Epithelial cell of esophagus (primary cell): Measurements from ENCODE around the gene LMOD3.

Source experiments
- DNase-seq: peaks from one replicate; pipeline ENCODE4 v3.0.0; 2010; ENCODE audit warnings: low read depth
- H3K4me3 ChIP-seq: 2 replicates; pipeline ENCODE4 v1.5.1; 2011; ENCODE audit warnings: mild to moderate bottlenecking, low read length, control low read depth
- CTCF ChIP-seq: IDR thresholded peaks from 2 replicates; pipeline ENCODE4 v1.5.1; 2011; ENCODE audit warnings: low read depth, mild to moderate bottlenecking, low read length, control low read depth, inconsistent platforms; ENCODE audit not compliant: insufficient read depth; ENCODE audit errors: missing control alignments

LMOD3 gene

DNA sequence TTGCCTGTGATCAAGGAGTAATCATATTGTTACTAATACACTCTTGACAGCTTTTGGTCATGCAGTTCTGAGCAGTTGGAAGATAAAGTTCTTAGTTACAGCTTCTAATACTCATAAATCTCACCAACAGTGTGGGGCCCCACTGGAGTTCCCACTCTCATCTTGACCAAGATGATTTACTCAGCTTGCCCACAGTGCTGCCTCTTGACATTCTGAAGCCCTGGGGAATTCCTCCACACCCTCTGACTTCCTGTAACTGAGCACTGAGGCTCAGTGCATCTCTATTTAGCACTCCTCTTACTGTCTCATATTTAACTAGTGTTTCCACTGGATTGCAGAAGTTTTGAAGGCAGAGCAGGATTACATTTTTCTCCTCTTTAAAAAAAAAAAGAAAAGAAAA is 39.6 kb downstream of the LMOD3 start:
- no peak overlapping the region for H3K4me3 ChIP-seq
- no peak for TF ChIP-seq CTCF
- DNase-seq: peak; percentile 61

- no peak for TF ChIP-seq CTCF
- H3K4me3 ChIP-seq: no peak overlapping the region
- DNase-seq: no peak
Measured at GRCh38 chr3:69082361-69082760, 40.0 kb downstream of the LMOD3 start.

- H3K4me3 ChIP-seq: no peak overlapping the region
- peak; percentile 76 for DNase-seq
- TF ChIP-seq CTCF: no peak
Measured at GRCh38 chr3:69081583-69082262, 40.7 kb downstream of the LMOD3 start.

GRCh38 chr3:69080233-69080920 is 42.0 kb downstream of the LMOD3 start, which contains the start of gene UBA3:
TSS of gene UBA3 (minus strand) at chr3:69080365. CDS start at chr3:69080353, 12 bp downstream.
- DNase-seq: peak; percentile 92
- peak within 1 kb of the TSS; percentile 82 for H3K4me3 ChIP-seq
- TF ChIP-seq CTCF: no peak

- H3K4me3 ChIP-seq: peak overlapping the region; percentile 82
- peak; percentile 26 for DNase-seq
- no peak for TF ChIP-seq CTCF
Measured at GRCh38 chr3:69079269-69080159, 42.9 kb downstream of the LMOD3 start.

DNA sequence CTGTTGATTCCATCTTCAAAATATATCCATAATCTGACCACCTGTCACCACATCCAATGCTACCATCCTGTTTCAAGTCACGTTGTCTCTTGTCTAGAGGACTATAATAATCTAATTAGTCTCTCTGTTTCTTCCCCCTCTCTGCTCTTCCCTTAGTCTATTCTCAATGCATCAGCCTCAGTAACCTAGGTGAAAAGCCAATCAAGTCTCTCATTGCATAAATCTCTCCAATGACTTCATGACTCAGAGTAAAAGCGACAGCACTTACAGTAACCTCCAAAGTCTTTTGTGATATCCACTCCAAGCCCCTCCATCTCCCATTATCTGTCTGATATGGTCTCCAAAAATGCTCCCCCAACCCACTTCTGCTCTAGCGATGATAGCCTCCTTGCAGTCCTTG is 49.5 kb downstream of the LMOD3 start:
- DNase-seq: no peak
- H3K4me3 ChIP-seq: no peak overlapping the region
- no peak for TF ChIP-seq CTCF
